Omental fat pad (tissue), 4 donors: ENCODE data around the gene NME3. TPM values are rescaled to one million over a fixed set of nuclear protein-coding genes. Genes with fewer than 3 reads are reported as not detected.

ENCODE experiments used
- ATAC-seq: fragments of 150-250 bp; one replicate; pipeline ENCODE4 v1.9.1; 2016; ENCODE audit warnings: mild to moderate bottlenecking, moderate library complexity; ENCODE audit not compliant: low FRiP score
- DNase-seq: peaks from one replicate; pipeline ENCODE4 v3.0.0-alpha.2; 2019; ENCODE audit warnings: low spot score
- CTCF ChIP-seq, 3 donors: fragments of 450-650 bp; IDR thresholded peaks; one replicate each; pipeline ENCODE4 v1.5.1; 2016 to 2017; ENCODE audit warnings: antibody characterized with exemption in 3 of 3, mild to moderate bottlenecking in 3 of 3, moderate library complexity in 2 of 3
- total RNA-seq, 4 donors: library from RNA; depleted of rRNA; stranded (reverse); fragments of >200 nt; gene quantifications; one replicate each; pipeline ENCODE4 v1.1.0, GENCODE V29; 2016

The NME3 gene
- total RNA-seq, 4 donors from 2014 or later, result 51.4 to 83.2 (median 69.6) TPM

- no peak for DNase-seq
- ATAC-seq, result no peak
- no peak for TF ChIP-seq CTCF (IDR thresholded peaks at IDR 0.05)
Observed at GRCh38 chr16:1793578-1794220, 22.4 kb upstream of the NME3 start, which contains the start of gene IGFALS. TSS of gene IGFALS (minus strand) at chr16:1793705. CDS start at chr16:1793652, 53 bp downstream.

GRCh38 chr16:1792836-1793577, 21.7 kb upstream of the NME3 start:
- ATAC-seq (no peak), DNase-seq (no peak)
- no peak for TF ChIP-seq CTCF (IDR thresholded peaks at IDR 0.05)

GRCh38 chr16:1791943-1792812, 20.8 kb upstream of the NME3 start:
- DNase-seq (no peak), ATAC-seq (no peak)
- no peak for TF ChIP-seq CTCF (IDR thresholded peaks at IDR 0.05)

- TF ChIP-seq CTCF (IDR thresholded peaks at IDR 0.05), result no peak
- no peak for DNase-seq
- ATAC-seq, result no peak
Observed at GRCh38 chr16:1791256-1791942, 20.1 kb upstream of the NME3 start.

GRCh38 chr16:1790611-1791255, 19.4 kb upstream of the NME3 start:
- DNase-seq (no peak), ATAC-seq (no peak)
- no peak for TF ChIP-seq CTCF (IDR thresholded peaks at IDR 0.05)

GRCh38 chr16:1790261-1790610, 18.9 kb upstream of the NME3 start:
- no peak for TF ChIP-seq CTCF (IDR thresholded peaks at IDR 0.05)
- ATAC-seq (no peak), DNase-seq (no peak)
